Prostate gland (tissue), 2 donors: ENCODE results near the gene GDF3. TPM values are rescaled to one million over a fixed set of nuclear protein-coding genes. Genes with fewer than 3 reads are reported as not detected.
"Not testable (repeated sequence)": the region's sequence is repeated elsewhere in the genome, so short reads cannot be mapped to it uniquely, and the experiment has no call there.

Source experiments
- DNase-seq: peaks from one replicate; pipeline ENCODE4 v3.0.0-alpha.2; 2019; ENCODE audit warnings: low spot score
- H3K27ac ChIP-seq, 2 donors: fragments of 200-600 bp; sonication (generic); 2 replicates each; pipeline ENCODE4 v1.5.1; 2017 to 2019
- H3K27me3 ChIP-seq: fragments of 200-600 bp; sonication (generic); replicated peaks from 2 replicates; pipeline ENCODE4 v1.5.1; 2019; ENCODE audit not compliant: insufficient read depth
- H3K36me3 ChIP-seq, 2 donors: fragments of 200-600 bp; sonication (generic); 1 replicate in 1 of 2; 2 replicates in 1 of 2; pipeline versions ENCODE4 v1.5.1 to v1.8.1; 2017 to 2019
- H3K4me1 ChIP-seq: fragments of 200-600 bp; sonication (generic); replicated peaks from 2 replicates; pipeline ENCODE4 v1.5.1; 2019
- H3K4me3 ChIP-seq, 2 donors: fragments of 200-600 bp; sonication (generic); 2 replicates each; pipeline ENCODE4 v1.5.1; 2017 to 2019
- H3K9me3 ChIP-seq: fragments of 200-600 bp; sonication (generic); 2 replicates; pipeline ENCODE4 v1.5.1; 2017
- CTCF ChIP-seq, 4 experiments: fragments of 200-600 bp in 2 of 4; fragments of 450-650 bp in 2 of 4; sonication (generic) in 2 of 4; IDR thresholded peaks; 1 replicate in 3 of 4; 2 replicates in 1 of 4; pipeline ENCODE4 v1.5.1; 2016 to 2019; ENCODE audit warnings: antibody characterized with exemption in 4 of 4, mild to moderate bottlenecking in 2 of 4, moderate library complexity in 2 of 4
- POLR2A ChIP-seq: fragments of 450-650 bp; IDR thresholded peaks from one replicate; pipeline ENCODE4 v1.6.1; 2016; ENCODE audit warnings: antibody characterized with exemption, mild to moderate bottlenecking
- POLR2AphosphoS5 ChIP-seq: sonication (generic); formaldehyde crosslinking; IDR thresholded peaks from one replicate; pipeline ENCODE4 v1.6.1; 2017; ENCODE audit warnings: antibody characterized with exemption
- WGBS: methylation state at CpG from one replicate; pipeline ENCODE4 v1.1.5; 2018; 5-methylcytosine and 5-hydroxymethylcytosine counted together
- intact Hi-C: fragments of 100-400 bp; cut with DNase I; formaldehyde crosslinking; loops from one replicate; pipeline ENCODE4 v1.14.2; 2022
- total RNA-seq, 2 donors: library from RNA; depleted of rRNA; stranded (reverse); fragments of >200 nt; gene quantifications; one replicate each; pipeline ENCODE4 v1.1.0, GENCODE V29; 2016

Gene GDF3
- total RNA-seq, 2 donors from 2014 or later, result not detected

GRCh38 chr12:7693793-7694192 is 1.8 kb downstream of the GDF3 start:
- Histone ChIP-seq H3K27me3 (no peaks in the 10 kb centered on the region), H3K36me3 (no peaks in the 10 kb centered on the region), H3K27ac (no peak overlapping the region), H3K4me1 (no peaks in the 10 kb centered on the region), H3K9me3 (no peaks in the 10 kb centered on the region), H3K4me3 (no peak overlapping the region)
- TF ChIP-seq POLR2A, result no peak
- no peak for TF ChIP-seq CTCF (IDR thresholded peaks at IDR 0.05)
- no peak for TF ChIP-seq POLR2AphosphoS5
- no peak for DNase-seq
- whole genome bisulfite sequencing, result 86% methylated on average over 6 of the region's 6 CpGs
- intact Hi-C loops, result no loop called here

- Histone ChIP-seq H3K27ac (no peak overlapping the region), H3K4me1 (no peaks in the 10 kb centered on the region), H3K36me3 (no peaks in the 10 kb centered on the region), H3K9me3 (no peaks in the 10 kb centered on the region), H3K4me3 (no peak overlapping the region), H3K27me3 (no peaks in the 10 kb centered on the region)
- TF ChIP-seq CTCF (IDR thresholded peaks at IDR 0.05), result no peak
- TF ChIP-seq POLR2AphosphoS5, result no peak
- no peak for TF ChIP-seq POLR2A
- 53% methylated on average over 2 of the region's 2 CpGs for WGBS
- intact Hi-C loops, result no loop called here
- no peak for DNase-seq
Observed at GRCh38 chr12:7681535-7681934, 14.0 kb downstream of the GDF3 start.

- Histone ChIP-seq H3K27me3 (no peaks in the 10 kb centered on the region), H3K9me3 (no peaks in the 10 kb centered on the region), H3K4me1 (no peaks in the 10 kb centered on the region), H3K27ac (no peak overlapping the region), H3K36me3 (no peaks in the 10 kb centered on the region), H3K4me3 (no peak overlapping the region)
- TF ChIP-seq POLR2A, result no peak
- TF ChIP-seq CTCF (IDR thresholded peaks at IDR 0.05), result no peak
- no peak for TF ChIP-seq POLR2AphosphoS5
- 49% methylated on average over 9 of the region's 9 CpGs for WGBS
- intact Hi-C loops, result no loop called here
- no peak for DNase-seq
Observed at GRCh38 chr12:7679251-7680045, 16.1 kb downstream of the GDF3 start.

GRCh38 chr12:7678744-7679143 is 16.8 kb downstream of the GDF3 start:
- no peaks in the 10 kb centered on the region for H3K9me3 ChIP-seq
- intact Hi-C loops, result no loop called here
- TF ChIP-seq POLR2AphosphoS5 (no peak), CTCF (IDR thresholded peaks at IDR 0.05) (no peak), POLR2A (no peak)
- 81% methylated on average over 8 of the region's 8 CpGs for WGBS
- no peaks in the 10 kb centered on the region for H3K27me3 ChIP-seq
- H3K27ac ChIP-seq, result no peak overlapping the region
- no peaks in the 10 kb centered on the region for H3K4me1 ChIP-seq
- DNase-seq, result no peak
- no peak overlapping the region for H3K4me3 ChIP-seq
- no peaks in the 10 kb centered on the region for H3K36me3 ChIP-seq

GRCh38 chr12:7677432-7677888 is 18.1 kb downstream of the GDF3 start:
- H3K4me3 ChIP-seq, DNase-seq, H3K36me3 ChIP-seq, H3K27me3 ChIP-seq, H3K4me1 ChIP-seq, H3K9me3 ChIP-seq, intact Hi-C loops, H3K27ac ChIP-seq: not testable (repeated sequence)
- TF ChIP-seq CTCF (IDR thresholded peaks at IDR 0.05), result peak in 1 of 4 experiments; percentile 20
- WGBS, result 62% methylated on average over 9 of the region's 9 CpGs

- WGBS, result 61% methylated on average over 6 of the region's 6 CpGs
- H3K36me3 ChIP-seq, H3K4me1 ChIP-seq, DNase-seq, H3K27me3 ChIP-seq, H3K4me3 ChIP-seq, H3K9me3 ChIP-seq, H3K27ac ChIP-seq, intact Hi-C loops: not testable (repeated sequence)
Observed at GRCh38 chr12:7675455-7675854, 20.1 kb downstream of the GDF3 start.
